ENCODE results near the gene DNASE1L3.
"Not testable (repeated sequence)": the region's sequence is repeated elsewhere in the genome, so short reads cannot be mapped to it uniquely, and the experiment has no call there.

Gene DNASE1L3

GRCh38 chr3:58206406-58207011, 4.3 kb downstream of the DNASE1L3 start:
- no peak overlapping the region for H3K27ac ChIP-seq
- peak; percentile 41 for DNase-seq (ENCODE audit: low spot score)

GRCh38 chr3:58205981-58206380, 4.8 kb downstream of the DNASE1L3 start:
- no peak overlapping the region for H3K27ac ChIP-seq
- H3K4me3 ChIP-seq: no peak overlapping the region
- no peak for TF ChIP-seq CTCF (IDR thresholded peaks at IDR 0.05)
- DNase-seq (ENCODE audit: low spot score): no peak

More at GRCh38 chr3:58206406-58207011, 4.3 kb downstream of the DNASE1L3 start:
- TF ChIP-seq CTCF (IDR thresholded peaks at IDR 0.05): no peak
- no peak overlapping the region for H3K4me3 ChIP-seq

GRCh38 chr3:58204720-58205119, 6.1 kb downstream of the DNASE1L3 start:
- no peak for DNase-seq (ENCODE audit: low spot score)
- H3K27ac ChIP-seq: no peak overlapping the region
- no peak for TF ChIP-seq CTCF (IDR thresholded peaks at IDR 0.05)
- H3K4me3 ChIP-seq: no peak overlapping the region

- Histone ChIP-seq H3K4me3 (no peak overlapping the region), H3K27ac (no peak overlapping the region)
- no peak for TF ChIP-seq CTCF (IDR thresholded peaks at IDR 0.05)
- DNase-seq (ENCODE audit: low spot score): no peak
Measured at GRCh38 chr3:58203541-58203940, 7.2 kb downstream of the DNASE1L3 start.

GRCh38 chr3:58202917-58203360, 7.8 kb downstream of the DNASE1L3 start:
- no peak for TF ChIP-seq CTCF (IDR thresholded peaks at IDR 0.05)
- Histone ChIP-seq H3K4me3 (no peak overlapping the region), H3K27ac (no peak overlapping the region)
- no peak for DNase-seq (ENCODE audit: low spot score)

GRCh38 chr3:58201451-58201850, 9.3 kb downstream of the DNASE1L3 start:
- H3K4me3 ChIP-seq; H3K27ac ChIP-seq; DNase-seq (ENCODE audit: low spot score): not testable (repeated sequence)

GRCh38 chr3:58200846-58201355, 9.9 kb downstream of the DNASE1L3 start:
- no peak for TF ChIP-seq CTCF (IDR thresholded peaks at IDR 0.05)
- no peak for DNase-seq (ENCODE audit: low spot score)
- Histone ChIP-seq H3K27ac (peak overlapping the region in 1 of 2 donors; percentile 37), H3K4me3 (no peak overlapping the region)

All from coronary artery (tissue), 2 donors.